ENCODE measurements around the gene MYO3B.

The MYO3B gene

GRCh38 chr2:170696948-170697347 lies 519.0 kb downstream of the MYO3B start:
- Histone ChIP-seq H3K27me3 (ENCODE audit: insufficient read depth, low read depth, severe bottlenecking) (no peaks in the 10 kb centered on the region), H3K27ac (no peak overlapping the region), H3K4me3 (ENCODE audit: low read depth, low read length) (no peak overlapping the region), H3K36me3 (no peaks in the 10 kb centered on the region), H3K9me3 (ENCODE audit: severe bottlenecking) (no peaks in the 10 kb centered on the region)
- no peak for DNase-seq
- no peak for TF ChIP-seq CTCF (IDR thresholded peaks at IDR 0.05; ENCODE audit: low read depth, low read length)

GRCh38 chr2:170701011-170701410 lies 523.1 kb downstream of the MYO3B start:
- H3K4me3 ChIP-seq (ENCODE audit: low read depth, low read length) = no peak overlapping the region
- no peak overlapping the region for H3K27ac ChIP-seq
- no peaks in the 10 kb centered on the region for H3K27me3 ChIP-seq (ENCODE audit: insufficient read depth, low read depth, severe bottlenecking)
- no peak for TF ChIP-seq CTCF (IDR thresholded peaks at IDR 0.05; ENCODE audit: low read depth, low read length)
- no peak for DNase-seq
- no peaks in the 10 kb centered on the region for H3K9me3 ChIP-seq (ENCODE audit: severe bottlenecking)
- no peaks in the 10 kb centered on the region for H3K36me3 ChIP-seq

GRCh38 chr2:170703776-170704476 lies 526.0 kb downstream of the MYO3B start:
- no peak overlapping the region for H3K4me3 ChIP-seq (ENCODE audit: low read depth, low read length)
- no peak for TF ChIP-seq CTCF (IDR thresholded peaks at IDR 0.05; ENCODE audit: low read depth, low read length)
- H3K9me3 ChIP-seq (ENCODE audit: severe bottlenecking) = no peaks in the 10 kb centered on the region
- no peak for DNase-seq
- no peak overlapping the region for H3K27ac ChIP-seq
- H3K36me3 ChIP-seq = no peaks in the 10 kb centered on the region
- no peaks in the 10 kb centered on the region for H3K27me3 ChIP-seq (ENCODE audit: insufficient read depth, low read depth, severe bottlenecking)
